ENCODE results near the gene GPR137.
A peak's percentile ranks its signal among the peaks of the same experiment; 100 is the strongest.
"Not testable (repeated sequence)": the region's sequence is repeated elsewhere in the genome, so short reads cannot be mapped to it uniquely, and the experiment has no call there.

The GPR137 gene

GRCh38 chr11:64304316-64305072 lies 18.8 kb downstream of the GPR137 start:
- peak; percentile 84 for DNase-seq

- peak; percentile 97 for DNase-seq
These were observed 19.5 kb downstream of the GPR137 start, which contains the start of gene ESRRA for GRCh38 chr11:64305075-64305690. Gene ESRRA (plus strand): TSS chr11:64305524. CDS start chr11:64307180, 1,656 bp downstream.

DNA sequence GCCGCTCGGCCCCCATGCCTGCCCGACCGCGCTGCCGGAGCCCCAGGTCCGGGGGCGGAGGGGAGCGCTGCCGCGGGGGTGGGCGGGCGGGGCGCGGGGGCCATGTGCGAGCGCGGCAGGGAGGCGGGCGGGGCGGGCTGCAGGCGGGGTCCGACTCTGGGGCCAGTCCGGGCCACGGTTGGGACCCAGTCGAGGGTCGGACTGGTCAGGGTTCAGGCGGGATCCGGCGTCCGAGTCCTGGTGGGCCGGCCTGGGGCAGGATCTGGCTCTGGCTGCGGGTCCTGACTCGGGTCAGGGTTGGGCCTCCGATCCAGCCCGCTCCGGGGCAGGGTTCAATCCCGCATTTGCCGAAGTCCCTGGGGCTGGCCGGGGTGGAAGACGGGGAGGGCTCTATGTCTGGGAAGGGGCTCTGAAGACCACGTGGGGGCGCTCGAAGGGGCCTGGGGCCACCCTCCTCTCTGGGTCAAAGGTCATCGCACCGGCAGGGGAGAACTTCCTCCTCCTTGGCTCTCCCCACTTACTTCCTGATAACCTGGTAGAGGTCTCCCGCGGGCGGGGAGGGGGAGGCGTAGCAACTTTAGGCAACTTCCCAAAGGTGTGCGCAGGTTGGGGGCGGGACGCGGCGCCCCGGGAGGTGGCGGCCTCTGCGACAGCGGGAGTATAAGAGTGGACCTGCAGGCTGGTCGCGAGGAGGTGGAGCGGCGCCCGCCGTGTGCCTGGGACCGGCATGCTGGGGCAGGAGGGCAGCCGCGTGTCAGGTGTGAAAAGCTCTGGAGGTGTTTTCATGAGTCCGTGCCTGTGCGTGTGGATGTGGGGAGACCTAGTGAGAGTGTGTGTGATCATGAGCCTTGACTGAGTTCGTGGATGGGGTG lies 20.3 kb downstream of the GPR137 start:
- DNase-seq, result peak; percentile 41

DNA sequence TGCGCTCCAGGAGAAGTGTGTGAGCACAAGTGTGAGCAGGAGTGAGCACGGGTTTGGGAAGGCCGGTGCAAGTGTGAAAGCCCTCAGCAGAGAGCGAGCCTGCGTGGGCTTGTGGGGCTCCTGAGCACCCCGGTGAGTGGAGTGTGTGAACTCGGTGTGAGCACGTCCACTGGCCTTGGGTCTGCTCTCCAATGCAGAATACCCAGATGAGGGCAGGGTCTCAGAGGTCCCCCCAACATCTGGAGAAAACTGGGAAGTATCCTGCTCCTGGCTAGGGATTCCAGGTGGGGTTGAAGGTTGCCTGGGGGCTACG lies 20.9 kb downstream of the GPR137 start:
- no peak for DNase-seq

DNA sequence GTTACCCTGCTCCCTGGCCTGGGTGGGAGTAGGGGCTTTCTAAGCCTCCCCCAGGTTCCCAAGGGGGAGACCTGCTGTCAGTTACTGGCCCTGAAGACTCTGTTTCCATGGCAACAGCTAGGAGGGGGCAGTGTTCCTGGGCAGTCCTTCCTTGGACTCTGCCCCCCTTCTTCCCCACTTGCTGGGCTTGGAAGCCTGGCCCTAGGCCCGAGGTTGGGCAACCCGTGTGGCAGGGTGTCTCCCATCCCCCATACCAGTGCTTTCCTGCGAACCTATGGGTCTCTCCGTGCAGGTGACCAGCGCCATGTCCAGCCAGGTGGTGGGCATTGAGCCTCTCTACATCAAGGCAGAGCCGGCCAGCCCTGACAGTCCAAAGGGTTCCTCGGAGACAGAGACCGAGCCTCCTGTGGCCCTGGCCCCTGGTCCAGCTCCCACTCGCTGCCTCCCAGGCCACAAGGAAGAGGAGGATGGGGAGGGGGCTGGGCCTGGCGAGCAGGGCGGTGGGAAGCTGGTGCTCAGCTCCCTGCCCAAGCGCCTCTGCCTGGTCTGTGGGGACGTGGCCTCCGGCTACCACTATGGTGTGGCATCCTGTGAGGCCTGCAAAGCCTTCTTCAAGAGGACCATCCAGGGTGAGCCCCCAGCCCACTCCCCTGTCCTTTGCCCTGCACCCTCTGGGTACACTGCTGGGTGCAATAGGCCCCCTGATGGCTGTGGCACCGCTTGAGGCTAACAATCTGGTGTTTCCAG lies 21.4 kb downstream of the GPR137 start:
- no peak for DNase-seq

- DNase-seq, result not testable (repeated sequence)
These were observed 22.1 kb downstream of the GPR137 start for GRCh38 chr11:64307795-64308194.

GRCh38 chr11:64312947-64313346 lies 27.3 kb downstream of the GPR137 start:
- DNase-seq, result no peak

- no peak for DNase-seq
These were observed 28.0 kb downstream of the GPR137 start for GRCh38 chr11:64313491-64314145.

GRCh38 chr11:64314146-64314804 lies 28.6 kb downstream of the GPR137 start:
- DNase-seq, result no peak

DNA sequence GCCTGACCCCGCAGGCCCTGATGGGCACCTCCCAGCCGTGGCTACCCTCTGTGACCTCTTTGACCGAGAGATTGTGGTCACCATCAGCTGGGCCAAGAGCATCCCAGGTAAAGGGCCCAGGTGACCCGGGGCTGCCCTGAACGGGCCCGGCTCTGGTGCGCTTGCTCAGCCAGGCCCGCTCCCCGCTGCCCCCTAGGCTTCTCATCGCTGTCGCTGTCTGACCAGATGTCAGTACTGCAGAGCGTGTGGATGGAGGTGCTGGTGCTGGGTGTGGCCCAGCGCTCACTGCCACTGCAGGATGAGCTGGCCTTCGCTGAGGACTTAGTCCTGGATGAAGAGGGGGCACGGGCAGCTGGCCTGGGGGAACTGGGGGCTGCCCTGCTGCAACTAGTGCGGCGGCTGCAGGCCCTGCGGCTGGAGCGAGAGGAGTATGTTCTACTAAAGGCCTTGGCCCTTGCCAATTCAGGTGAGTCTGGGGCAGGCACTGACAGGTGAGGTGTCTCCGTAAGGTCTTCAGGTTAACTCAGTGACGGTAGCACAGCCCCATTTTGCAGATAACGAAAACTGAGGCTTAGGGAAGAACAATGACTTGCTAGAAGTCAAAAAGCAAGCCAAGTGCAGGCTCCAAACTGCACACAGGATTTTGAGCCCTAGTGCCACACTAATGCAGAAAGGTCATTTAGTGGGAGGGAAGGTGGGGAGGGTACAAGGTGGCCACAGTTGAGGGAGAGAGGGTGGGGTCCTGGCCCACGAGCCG lies 29.3 kb downstream of the GPR137 start:
- DNase-seq, result no peak

DNA sequence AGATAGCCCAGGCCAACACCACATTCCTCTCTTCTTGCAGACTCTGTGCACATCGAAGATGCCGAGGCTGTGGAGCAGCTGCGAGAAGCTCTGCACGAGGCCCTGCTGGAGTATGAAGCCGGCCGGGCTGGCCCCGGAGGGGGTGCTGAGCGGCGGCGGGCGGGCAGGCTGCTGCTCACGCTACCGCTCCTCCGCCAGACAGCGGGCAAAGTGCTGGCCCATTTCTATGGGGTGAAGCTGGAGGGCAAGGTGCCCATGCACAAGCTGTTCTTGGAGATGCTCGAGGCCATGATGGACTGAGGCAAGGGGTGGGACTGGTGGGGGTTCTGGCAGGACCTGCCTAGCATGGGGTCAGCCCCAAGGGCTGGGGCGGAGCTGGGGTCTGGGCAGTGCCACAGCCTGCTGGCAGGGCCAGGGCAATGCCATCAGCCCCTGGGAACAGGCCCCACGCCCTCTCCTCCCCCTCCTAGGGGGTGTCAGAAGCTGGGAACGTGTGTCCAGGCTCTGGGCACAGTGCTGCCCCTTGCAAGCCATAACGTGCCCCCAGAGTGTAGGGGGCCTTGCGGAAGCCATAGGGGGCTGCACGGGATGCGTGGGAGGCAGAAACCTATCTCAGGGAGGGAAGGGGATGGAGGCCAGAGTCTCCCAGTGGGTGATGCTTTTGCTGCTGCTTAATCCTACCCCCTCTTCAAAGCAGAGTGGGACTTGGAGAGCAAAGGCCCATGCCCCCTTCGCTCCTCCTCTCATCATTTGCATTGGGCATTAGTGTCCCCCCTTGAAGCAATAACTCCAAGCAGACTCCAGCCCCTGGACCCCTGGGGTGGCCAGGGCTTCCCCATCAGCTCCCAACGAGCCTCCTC lies 30.2 kb downstream of the GPR137 start:
- not testable (repeated sequence) for DNase-seq

DNA sequence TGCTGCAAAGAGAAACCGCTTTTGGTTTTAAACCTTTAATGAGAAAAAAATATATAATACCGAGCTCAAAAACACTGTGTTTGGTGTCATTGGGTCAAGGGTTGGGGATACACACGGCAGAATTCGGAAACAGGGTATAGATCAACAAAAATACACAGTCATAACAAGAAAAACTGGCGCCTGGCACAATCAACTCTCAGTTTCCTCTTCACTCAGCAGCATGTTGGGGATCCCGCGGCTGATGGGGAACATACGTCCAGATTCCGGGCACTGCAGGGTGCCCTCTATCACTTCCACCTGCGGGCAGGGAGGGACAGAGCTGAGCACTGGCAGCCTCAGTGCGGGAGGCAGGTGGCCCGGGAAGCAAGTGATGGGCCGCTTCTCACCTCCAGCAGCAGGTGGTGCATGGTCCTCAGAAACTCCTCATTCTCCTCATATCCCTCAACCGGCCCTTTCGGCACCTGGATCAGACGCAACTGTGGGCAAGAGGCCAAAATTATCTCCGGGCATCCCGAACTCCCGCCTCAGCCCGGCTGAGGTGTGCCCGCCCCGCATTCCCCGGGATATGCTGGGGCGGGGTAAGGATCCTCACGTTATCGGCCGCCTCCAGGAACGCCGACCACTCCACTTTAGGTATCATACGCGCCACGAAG lies 31.1 kb downstream of the GPR137 start:
- DNase-seq, result no peak

DNA sequence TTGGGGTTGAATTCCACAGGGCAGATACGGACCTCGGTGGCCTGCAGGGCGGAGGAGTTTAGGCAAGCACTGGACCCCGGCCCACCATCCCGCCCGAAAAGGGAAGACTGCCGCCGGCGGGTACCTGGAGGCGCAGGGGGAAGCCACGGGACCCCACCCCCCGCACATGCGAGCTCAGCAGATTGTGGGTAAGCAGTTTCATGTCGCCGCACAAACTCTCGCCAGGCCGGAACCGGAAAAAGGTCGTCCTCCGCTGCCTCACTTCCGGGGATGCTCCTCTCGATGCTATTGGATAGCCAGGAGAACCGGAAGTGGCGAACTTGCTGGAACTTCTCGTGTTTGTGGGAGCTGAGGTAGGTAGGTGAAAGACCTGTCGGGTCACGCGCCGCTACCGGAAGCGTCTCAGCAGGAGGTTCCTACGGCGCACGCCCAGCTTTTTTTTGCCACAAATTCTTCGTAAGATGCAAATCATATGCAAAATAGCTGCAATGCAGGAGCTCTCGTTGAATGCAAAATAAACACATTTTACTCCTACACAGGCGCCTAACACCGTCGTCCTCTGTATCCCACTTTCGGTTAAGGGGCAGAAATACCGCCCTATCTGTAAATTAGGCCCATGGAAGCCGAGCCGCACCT lies 31.8 kb downstream of the GPR137 start, which contains the start of gene TRMT112:
Gene TRMT112 (minus strand): TSS at position 235 of the 636 bp plus-strand sequence. CDS start 33 bp downstream, at position 202.
- peak; percentile 97 for DNase-seq

DNA sequence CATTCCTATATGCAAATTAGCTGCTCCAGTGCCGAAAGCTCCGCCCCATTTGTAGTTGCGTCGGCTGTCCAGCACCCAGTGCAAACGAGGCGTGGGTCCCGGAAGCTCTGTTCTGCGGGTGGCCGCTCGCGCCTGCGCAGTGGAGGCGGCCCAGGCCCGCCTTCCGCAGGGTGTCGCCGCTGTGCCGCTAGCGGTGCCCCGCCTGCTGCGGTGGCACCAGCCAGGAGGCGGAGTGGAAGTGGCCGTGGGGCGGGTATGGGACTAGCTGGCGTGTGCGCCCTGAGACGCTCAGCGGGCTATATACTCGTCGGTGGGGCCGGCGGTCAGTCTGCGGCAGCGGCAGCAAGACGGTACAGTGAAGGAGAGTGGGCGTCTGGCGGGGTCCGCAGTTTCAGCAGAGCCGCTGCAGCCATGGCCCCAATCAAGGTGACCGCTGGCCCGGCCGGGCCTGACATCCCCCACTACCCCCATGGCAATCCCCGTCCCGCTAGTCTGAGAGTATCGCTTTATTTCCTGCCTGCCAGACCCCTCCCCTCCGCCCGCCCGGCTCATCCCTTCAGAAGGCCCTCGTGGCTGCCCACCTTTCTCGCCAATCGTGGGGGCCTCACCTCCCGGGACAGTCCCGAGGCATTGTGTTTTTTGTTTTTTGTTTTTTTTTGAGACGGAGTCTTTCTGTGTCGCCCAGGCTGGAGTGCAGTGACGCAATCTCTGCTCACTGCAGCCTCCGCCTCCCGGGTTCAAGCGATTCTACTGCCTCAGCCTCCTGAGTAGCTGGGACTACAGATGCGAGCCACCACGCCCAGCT lies 32.5 kb downstream of the GPR137 start, which contains the start of gene PRDX5:
Gene PRDX5 (plus strand): TSS at position 161 of the 805 bp plus-strand sequence. CDS start 95 bp downstream, at position 256.
- peak; percentile 96 for DNase-seq

DNA sequence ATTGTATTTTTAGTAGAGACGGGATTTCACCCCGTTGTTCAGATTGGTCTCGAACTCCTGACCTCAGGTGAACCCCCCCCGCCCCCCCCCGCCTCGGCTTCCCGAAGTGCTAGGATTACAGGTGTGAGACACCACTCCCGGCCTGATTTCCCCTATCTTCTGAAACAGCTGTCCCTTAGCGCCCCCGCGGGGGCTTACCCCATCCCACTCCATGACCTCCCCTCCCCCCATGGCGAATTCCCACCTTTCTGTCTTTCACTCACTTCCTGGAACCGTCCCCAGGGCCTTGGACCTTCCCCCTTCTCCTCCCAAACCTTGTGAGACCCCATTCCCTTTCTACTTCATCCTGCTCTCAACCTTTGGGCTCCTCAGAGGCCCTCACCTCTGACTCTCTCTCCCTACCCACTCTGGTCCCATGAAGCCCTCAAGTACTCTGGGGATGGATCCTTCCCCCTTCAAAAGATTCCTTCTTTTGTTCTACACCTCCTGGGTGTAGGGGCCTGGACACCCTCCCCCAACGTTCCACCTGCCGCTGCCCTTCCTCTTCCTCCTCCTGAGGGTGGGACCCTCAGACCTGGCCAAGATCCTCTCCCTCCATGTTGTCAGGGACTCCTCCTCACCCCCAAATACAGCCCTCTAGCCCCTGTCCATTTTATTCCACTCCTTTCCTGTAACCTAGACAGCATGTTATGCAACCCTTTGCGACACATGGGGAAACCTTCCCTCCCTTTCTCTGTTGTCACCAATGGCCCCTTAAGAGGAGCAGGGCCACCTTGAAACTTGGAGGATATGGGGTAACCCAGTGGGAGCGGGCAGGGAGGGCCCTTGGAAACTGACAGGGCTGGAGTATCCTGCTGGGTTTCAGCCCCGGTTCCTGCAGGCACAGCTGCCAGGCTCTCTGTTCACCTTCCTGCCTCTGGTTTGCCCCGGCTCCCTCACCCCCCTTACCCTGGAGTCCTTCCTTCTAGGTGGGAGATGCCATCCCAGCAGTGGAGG lies 33.4 kb downstream of the GPR137 start:
- no peak for DNase-seq

GRCh38 chr11:64320556-64320955 lies 34.9 kb downstream of the GPR137 start:
- DNase-seq, result no peak

All from fibroblast of skin of abdomen (primary cell).